ENCODE measurements around the gene HLA-DOA. TPM values are rescaled to one million over a fixed set of nuclear protein-coding genes. Genes with fewer than 3 reads are reported as not detected.

Gene HLA-DOA
- total and polyA plus RNA-seq, 10 donors, result 30.8 to 89.5 (median 56.2) TPM

DNA sequence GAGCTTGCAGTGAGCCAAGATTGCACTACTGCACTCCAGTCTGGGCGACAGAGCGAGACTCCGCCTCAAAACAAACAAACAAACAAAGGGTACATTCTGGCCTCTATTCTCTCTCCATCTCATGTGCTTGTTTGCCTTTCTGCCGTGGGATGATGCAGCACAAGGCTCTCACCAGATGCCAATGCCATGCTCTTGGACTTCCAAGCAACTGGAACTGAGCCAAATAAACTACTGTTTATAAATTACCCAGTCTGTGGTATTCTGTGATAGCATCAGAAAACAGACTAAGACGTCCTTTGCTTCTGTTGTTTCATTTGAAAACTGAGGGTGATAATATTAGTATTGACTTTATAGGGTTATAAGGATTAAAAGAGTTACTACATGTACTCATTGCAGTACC, 44.6 kb downstream of the HLA-DOA start:
- Histone ChIP-seq H3K4me1 (peaks cover 18 to 76% (median 61%) of the 10 kb centered on the region in 6 donors), H3K27me3 (replicated peaks in 1 of 7) (no peaks in the 10 kb centered on the region), H3K36me3 (no peaks in the 10 kb centered on the region), H3K9me3 (no peaks in the 10 kb centered on the region), H3K4me3 (no peak overlapping the region), H3K27ac (peak overlapping the region in 2 of 8 donors; percentile 99 to 100)
- TF ChIP-seq POLR2A (IDR thresholded peaks at IDR 0.05), result no peak
- TF ChIP-seq, protein P1, sequence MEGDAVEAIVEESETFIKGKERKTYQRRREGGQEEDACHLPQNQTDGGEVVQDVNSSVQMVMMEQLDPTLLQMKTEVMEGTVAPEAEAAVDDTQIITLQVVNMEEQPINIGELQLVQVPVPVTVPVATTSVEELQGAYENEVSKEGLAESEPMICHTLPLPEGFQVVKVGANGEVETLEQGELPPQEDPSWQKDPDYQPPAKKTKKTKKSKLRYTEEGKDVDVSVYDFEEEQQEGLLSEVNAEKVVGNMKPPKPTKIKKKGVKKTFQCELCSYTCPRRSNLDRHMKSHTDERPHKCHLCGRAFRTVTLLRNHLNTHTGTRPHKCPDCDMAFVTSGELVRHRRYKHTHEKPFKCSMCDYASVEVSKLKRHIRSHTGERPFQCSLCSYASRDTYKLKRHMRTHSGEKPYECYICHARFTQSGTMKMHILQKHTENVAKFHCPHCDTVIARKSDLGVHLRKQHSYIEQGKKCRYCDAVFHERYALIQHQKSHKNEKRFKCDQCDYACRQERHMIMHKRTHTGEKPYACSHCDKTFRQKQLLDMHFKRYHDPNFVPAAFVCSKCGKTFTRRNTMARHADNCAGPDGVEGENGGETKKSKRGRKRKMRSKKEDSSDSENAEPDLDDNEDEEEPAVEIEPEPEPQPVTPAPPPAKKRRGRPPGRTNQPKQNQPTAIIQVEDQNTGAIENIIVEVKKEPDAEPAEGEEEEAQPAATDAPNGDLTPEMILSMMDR (IDR thresholded peaks at IDR 0.05 in 8 of 11, conservative IDR thresholded peaks at IDR 0.05 in 3 of 11), result no peak
- no peak for TF ChIP-seq POLR2AphosphoS5 (IDR thresholded peaks at IDR 0.05)
- intact Hi-C loops (cut with DNase I; ENCODE audit: low total_unique reads), result no loop called here
- DNase-seq, result no peak
- 86 to 93% (median 90%) methylated on average over 5 of the region's 5 CpGs for WGBS, 5 donors

DNA sequence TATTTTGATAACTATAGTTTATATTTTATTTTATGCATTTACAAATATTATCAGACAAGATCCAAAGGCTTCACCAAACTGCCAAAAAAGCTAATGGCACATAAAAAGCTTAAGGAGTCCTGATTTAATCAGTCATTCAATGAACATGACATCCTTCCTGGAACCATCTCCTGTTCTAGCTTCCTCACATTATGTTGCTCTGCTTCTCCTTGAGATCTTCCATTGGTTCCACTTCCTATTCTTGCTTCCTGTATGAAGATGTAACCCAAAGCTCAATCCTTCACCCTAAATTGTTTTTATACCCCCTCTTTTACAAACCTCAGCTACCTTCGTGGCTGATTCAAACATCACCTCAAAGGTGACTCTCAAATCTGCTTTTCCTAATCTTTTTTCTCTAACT, 45.5 kb downstream of the HLA-DOA start:
- Histone ChIP-seq H3K36me3 (no peaks in the 10 kb centered on the region), H3K4me3 (no peak overlapping the region), H3K27ac (peak overlapping the region in 6 of 8 donors; percentile 13 to 100 (median 22)), H3K27me3 (replicated peaks in 1 of 7) (no peaks in the 10 kb centered on the region), H3K9me3 (no peaks in the 10 kb centered on the region), H3K4me1 (peaks cover 18 to 70% (median 61%) of the 10 kb centered on the region in 6 donors)
- DNase-seq, result no peak
- intact Hi-C loops (cut with DNase I; ENCODE audit: low total_unique reads), result no loop called here
- WGBS, 5 donors, result 56 to 73% (median 58%) methylated on average over 1 of the region's 1 CpG
- TF ChIP-seq POLR2AphosphoS5 (IDR thresholded peaks at IDR 0.05) (no peak), POLR2A (IDR thresholded peaks at IDR 0.05) (no peak)
- TF ChIP-seq, protein P1 (IDR thresholded peaks at IDR 0.05 in 8 of 11, conservative IDR thresholded peaks at IDR 0.05 in 3 of 11), result no peak

DNA sequence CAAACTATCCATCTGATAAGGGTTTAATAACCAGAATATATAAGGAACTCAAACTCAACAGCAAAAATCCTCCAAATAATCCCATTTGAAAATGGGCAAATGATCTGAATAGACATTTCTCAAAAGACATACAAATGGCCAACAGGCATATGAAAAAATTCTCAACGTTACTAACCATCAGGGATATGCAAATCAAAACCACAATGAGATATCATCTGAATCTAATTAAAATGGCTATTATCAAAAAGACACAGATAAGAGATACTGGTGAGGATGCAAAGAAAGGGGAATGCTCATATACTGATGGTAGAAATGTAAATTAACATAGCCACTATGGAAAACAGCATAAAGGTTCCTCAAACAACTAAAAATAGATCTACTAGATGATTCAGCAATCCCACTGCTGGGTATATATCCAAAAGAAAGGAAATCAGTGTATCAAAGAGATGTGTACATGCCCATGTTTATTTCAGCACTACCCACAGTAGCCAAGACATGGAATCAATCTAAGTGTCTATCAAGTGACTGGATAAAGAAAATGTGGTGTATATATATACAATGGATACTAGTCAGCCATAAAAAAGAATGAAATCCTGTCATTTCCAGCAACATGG, 47.1 kb downstream of the HLA-DOA start:
- H3K36me3 ChIP-seq, result peaks cover 0 to 6% (median 0%) of the 10 kb centered on the region in 6 donors
- peaks cover 18 to 62% (median 57%) of the 10 kb centered on the region in 6 donors for H3K4me1 ChIP-seq
- peak overlapping the region in 1 of 8 donors; percentile 11 for H3K27ac ChIP-seq
- no peaks in the 10 kb centered on the region for H3K27me3 ChIP-seq (replicated peaks in 1 of 7)
- WGBS, 5 donors, result 28 to 47% (median 36%) methylated on average over 1 of the region's 1 CpG
- no peaks in the 10 kb centered on the region for H3K9me3 ChIP-seq
- no peak overlapping the region for H3K4me3 ChIP-seq
- no peak for TF ChIP-seq POLR2A (IDR thresholded peaks at IDR 0.05)
- no peak for TF ChIP-seq POLR2AphosphoS5 (IDR thresholded peaks at IDR 0.05)
- TF ChIP-seq, protein P1 (IDR thresholded peaks at IDR 0.05 in 8 of 11, conservative IDR thresholded peaks at IDR 0.05 in 3 of 11), result no peak
- DNase-seq, result no peak
- intact Hi-C loops (cut with DNase I; ENCODE audit: low total_unique reads), result no loop called here

DNA sequence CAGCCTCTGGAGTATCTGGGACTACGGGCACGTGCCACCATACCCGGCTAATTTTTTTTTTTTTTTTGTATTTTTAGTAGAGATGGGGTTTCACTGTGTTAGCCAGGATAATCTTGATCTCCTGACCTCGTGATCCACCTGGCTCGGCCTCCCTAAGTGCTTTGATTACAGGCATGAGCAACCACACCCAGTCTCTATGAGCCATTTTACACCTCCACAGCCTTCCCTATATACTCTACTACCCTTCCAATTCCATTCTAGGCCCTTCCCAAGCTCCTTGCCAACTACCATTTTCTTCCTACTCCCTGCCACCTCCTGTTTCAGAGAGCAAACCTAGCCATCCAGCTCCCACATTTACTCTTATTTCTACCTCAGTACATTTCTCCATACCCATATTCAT, 48.8 kb downstream of the HLA-DOA start:
- intact Hi-C loops (cut with DNase I; ENCODE audit: low total_unique reads), result no loop called here
- Histone ChIP-seq H3K27ac (no peak overlapping the region), H3K4me1 (peaks cover 4 to 60% (median 44%) of the 10 kb centered on the region in 6 donors), H3K4me3 (no peak overlapping the region), H3K36me3 (peaks cover 0 to 6% (median 0%) of the 10 kb centered on the region in 6 donors), H3K27me3 (replicated peaks in 1 of 7) (no peaks in the 10 kb centered on the region), H3K9me3 (no peaks in the 10 kb centered on the region)
- 91 to 98% (median 97%) methylated on average over 5 of the region's 5 CpGs for WGBS, 5 donors
- TF ChIP-seq POLR2A (IDR thresholded peaks at IDR 0.05) (no peak), POLR2AphosphoS5 (IDR thresholded peaks at IDR 0.05) (no peak)
- TF ChIP-seq, protein P1 (IDR thresholded peaks at IDR 0.05 in 8 of 11, conservative IDR thresholded peaks at IDR 0.05 in 3 of 11), result no peak
- no peak for DNase-seq
